HUES48 (cell line): ENCODE data around the gene GRK6.

ENCODE experiments used
- H3K27ac ChIP-seq: one replicate; pipeline ENCODE4 v1.7.0; 2013; ENCODE audit warnings: low read depth, low read length, inconsistent platforms
- H3K27me3 ChIP-seq: 2 replicates; pipeline ENCODE4 v1.6.1; 2013; ENCODE audit warnings: mild to moderate bottlenecking, low read length; ENCODE audit not compliant: control insufficient read depth, insufficient read depth
- H3K36me3 ChIP-seq: 2 replicates; pipeline ENCODE4 v1.6.1; 2013; ENCODE audit warnings: low read length; ENCODE audit not compliant: control insufficient read depth, insufficient read depth
- H3K4me1 ChIP-seq: 2 replicates; pipeline ENCODE4 v1.6.1; 2013; ENCODE audit warnings: mild to moderate bottlenecking, low read length; ENCODE audit not compliant: control insufficient read depth, insufficient read depth
- H3K4me3 ChIP-seq: 2 replicates; pipeline ENCODE4 v1.5.1; 2013; ENCODE audit warnings: mild to moderate bottlenecking, low read depth, low read length
- H3K9ac ChIP-seq: 2 replicates; pipeline ENCODE4 v1.6.1; 2013; ENCODE audit warnings: mild to moderate bottlenecking, low read depth, low read length, moderate library complexity
- H3K9me3 ChIP-seq: 2 replicates; pipeline ENCODE4 v1.6.1; 2013; ENCODE audit warnings: low read length; ENCODE audit not compliant: control insufficient read depth, insufficient read depth

GRK6 gene

DNA sequence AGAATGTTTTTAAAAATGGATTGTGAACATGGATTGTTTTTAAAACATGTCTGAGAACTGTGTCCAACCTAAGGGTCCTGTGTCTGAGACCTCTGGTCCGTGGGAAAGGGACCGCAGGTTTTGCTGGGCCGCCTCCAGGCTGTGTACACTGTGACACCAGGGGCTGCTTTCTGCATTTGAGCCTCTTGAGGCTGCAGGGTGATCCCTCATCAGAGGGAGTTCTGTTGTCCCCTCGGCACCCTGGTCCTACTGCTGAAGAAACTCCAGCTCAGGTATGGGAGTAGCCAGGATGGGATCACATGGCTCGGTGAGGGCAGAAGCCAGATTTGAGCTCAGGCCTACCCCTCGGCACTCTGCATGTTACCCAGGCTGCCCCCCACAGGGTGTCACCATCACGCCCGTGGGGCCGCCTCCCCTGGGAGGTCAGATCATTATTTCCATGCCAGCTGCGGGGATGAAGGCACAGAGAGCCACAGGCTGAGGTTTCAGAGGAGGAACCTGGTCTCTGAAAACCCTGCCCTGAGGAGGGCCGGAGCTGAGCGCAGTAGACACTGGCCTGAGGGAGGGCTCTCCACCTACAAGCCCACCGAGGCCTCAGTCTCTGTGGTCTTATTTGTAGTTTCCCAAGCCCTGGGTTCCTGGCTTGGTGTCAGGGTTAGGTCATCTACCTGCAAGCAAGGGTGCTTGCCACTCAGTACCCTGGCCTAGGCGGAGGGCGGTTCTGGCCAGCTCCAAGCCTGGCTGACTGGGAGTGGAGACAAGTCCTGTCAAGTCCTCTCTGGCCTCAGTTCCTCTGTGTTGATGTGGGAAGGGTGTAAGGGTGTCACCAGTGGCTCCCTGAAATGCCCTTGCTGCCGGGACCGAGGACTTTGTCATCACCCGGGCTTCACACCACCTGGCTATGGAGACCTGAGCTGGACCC is 22.9 kb downstream of the GRK6 start:
- Histone ChIP-seq H3K36me3 (no peaks in the 10 kb centered on the region), H3K9ac (no peak overlapping the region), H3K4me3 (no peak overlapping the region), H3K27me3 (peaks cover 31% of the 10 kb centered on the region), H3K4me1 (peaks cover 32% of the 10 kb centered on the region), H3K9me3 (no peaks in the 10 kb centered on the region), H3K27ac (no peak overlapping the region)

DNA sequence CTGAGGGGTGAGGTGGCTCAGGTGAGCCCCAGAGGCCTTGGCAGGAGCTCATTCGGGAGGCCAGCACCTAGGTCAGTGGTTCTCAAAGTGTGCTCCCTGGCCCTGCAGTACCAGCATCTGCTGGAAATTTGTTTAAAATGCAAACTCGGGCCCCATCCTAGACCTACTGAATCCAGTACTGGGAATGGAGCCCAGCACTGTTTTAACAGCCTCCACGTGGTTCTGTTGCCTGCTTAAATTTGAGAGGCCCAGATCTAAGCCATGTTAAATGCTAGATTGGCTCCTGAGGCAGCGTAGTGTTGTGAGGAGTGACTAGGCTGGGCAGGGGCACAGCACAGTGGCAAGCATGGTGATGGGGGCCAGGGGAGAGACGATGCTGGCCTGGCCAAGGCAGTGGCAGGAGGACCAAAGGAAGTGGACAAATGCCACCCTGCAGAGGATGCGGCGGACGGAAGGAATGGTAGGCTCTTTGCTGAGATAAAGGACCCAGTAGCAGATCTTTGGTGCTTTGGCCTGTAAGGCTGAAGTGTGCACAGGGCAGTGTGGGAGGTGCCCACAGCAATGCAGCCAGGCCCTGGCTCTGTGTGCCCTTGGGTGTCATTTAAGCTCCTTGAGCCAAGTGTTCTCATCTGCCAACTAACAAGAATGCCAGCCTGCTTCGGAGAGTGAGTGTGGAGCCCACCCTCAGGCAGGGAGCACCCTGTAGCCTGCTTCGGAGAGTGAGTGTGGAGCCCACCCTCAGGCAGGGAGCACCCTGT is 24.4 kb downstream of the GRK6 start:
- no peaks in the 10 kb centered on the region for H3K36me3 ChIP-seq
- H3K4me3 ChIP-seq: no peak overlapping the region
- peaks cover 21% of the 10 kb centered on the region for H3K27me3 ChIP-seq
- H3K9ac ChIP-seq: no peak overlapping the region
- no peaks in the 10 kb centered on the region for H3K9me3 ChIP-seq
- peaks cover 29% of the 10 kb centered on the region for H3K4me1 ChIP-seq
- no peak overlapping the region for H3K27ac ChIP-seq

DNA sequence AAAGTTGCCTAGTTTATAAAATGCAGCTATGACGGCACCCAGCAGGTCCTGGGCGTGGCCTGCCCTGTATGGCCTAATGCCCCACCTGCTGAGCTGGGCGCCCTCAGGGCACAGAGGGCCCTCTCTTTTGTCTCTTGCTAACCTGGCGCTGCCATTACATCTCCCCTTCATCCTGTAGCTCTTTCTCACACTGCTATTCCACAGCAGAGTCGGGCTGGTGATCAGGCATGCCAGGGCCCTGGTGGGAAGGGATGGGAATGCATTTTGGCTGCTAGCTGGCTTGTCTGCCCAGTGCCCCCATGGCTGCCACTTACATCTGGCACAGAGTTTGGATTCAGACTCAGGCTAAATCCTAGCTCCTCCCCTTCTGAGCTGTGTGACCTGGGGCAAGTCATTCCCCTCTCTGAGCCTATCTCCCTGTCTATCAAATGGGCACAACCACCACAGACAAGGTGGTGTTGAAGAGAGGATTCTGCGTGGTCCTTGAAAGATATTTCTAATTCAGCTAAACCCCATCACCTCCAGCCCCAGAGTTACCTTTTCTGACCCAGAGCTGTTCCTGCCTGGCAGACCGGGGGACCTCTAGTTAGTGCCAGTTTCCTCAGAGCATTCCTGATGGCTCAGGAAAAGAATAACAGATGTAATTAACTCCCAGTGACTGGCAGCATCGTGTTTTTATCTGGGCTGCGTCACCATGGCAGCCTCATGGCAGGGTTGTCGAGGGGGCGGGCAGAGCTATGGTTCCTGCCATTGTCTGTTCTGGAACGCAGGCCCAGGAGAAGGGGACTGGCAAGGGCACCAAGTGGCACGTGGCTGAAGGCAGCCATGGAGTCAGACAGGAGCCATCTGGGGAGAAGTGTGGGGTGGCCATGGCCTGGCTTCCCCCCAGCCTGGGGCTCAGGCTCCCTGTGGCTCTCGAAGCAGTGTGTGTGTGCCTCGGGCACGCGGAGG is 26.5 kb downstream of the GRK6 start:
- Histone ChIP-seq H3K4me1 (peaks cover 28% of the 10 kb centered on the region), H3K4me3 (no peak overlapping the region), H3K9ac (no peak overlapping the region), H3K36me3 (peaks cover 10% of the 10 kb centered on the region), H3K27me3 (peaks cover 17% of the 10 kb centered on the region), H3K27ac (no peak overlapping the region), H3K9me3 (no peaks in the 10 kb centered on the region)

DNA sequence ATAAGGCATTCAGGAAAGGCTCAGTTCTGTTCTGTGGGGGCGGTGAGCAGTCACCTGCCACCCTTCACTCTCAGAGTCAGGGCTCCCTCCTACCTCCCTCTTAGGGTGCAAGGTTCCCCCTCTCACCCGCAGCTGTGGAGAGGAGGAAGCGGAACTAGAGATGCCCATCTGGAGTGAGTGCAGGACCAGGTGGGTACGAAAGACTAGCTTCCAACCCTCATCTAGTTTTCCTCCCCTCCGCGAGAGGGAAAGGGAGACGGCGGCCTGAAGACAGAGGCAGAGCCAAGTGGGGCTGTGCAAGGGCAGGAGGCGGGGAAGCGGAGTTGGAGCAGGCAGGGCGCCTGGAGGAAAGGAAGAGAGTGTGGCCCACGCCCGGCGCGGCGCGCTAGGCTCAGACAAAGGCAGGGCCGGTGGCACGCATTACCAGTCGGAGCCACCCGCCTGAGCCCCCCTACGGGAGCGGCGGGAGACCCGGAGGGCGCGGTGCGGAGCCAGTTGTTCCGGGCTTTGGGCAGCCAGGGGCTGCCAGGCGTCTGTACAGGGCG is 27.4 kb downstream of the GRK6 start:
- peaks cover 21% of the 10 kb centered on the region for H3K4me1 ChIP-seq
- peaks cover 17% of the 10 kb centered on the region for H3K27me3 ChIP-seq
- H3K36me3 ChIP-seq: peaks cover 20% of the 10 kb centered on the region
- no peaks in the 10 kb centered on the region for H3K9me3 ChIP-seq
- H3K4me3 ChIP-seq: peak overlapping the region; percentile 74
- peak overlapping the region; percentile 54 for H3K9ac ChIP-seq
- H3K27ac ChIP-seq: peak overlapping the region; percentile 92

- Histone ChIP-seq H3K27ac (peak overlapping the region; percentile 92), H3K9me3 (no peaks in the 10 kb centered on the region), H3K27me3 (peaks cover 17% of the 10 kb centered on the region), H3K4me3 (peak overlapping the region; percentile 74), H3K9ac (peak overlapping the region; percentile 76), H3K4me1 (peaks cover 21% of the 10 kb centered on the region), H3K36me3 (peaks cover 26% of the 10 kb centered on the region)
Observed at GRCh38 chr5:177454397-177455035, 28.0 kb downstream of the GRK6 start.

DNA sequence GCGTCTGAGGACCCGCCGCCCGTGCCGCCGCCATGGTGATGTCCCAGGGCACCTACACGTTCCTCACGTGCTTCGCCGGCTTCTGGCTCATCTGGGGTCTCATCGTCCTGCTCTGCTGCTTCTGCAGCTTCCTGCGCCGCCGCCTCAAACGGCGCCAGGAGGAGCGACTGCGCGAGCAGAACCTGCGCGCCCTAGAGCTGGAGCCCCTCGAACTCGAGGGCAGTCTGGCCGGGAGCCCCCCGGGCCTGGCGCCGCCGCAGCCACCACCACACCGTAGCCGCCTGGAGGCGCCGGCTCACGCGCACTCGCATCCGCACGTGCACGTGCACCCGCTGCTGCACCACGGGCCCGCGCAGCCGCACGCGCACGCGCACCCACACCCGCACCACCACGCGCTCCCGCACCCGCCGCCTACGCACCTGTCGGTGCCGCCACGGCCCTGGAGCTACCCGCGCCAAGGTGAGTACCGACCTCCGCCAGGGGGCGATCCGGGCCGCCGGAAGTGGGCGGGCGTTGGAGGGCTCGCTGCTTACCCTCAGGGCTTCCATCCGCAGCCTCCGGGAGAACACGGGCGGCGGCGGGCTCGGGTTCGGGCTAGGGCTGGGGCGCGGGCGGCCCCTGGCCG is 28.7 kb downstream of the GRK6 start:
- H3K27me3 ChIP-seq: peaks cover 17% of the 10 kb centered on the region
- H3K36me3 ChIP-seq: peaks cover 32% of the 10 kb centered on the region
- peak overlapping the region; percentile 74 for H3K4me3 ChIP-seq
- H3K4me1 ChIP-seq: peaks cover 21% of the 10 kb centered on the region
- H3K9me3 ChIP-seq: no peaks in the 10 kb centered on the region
- peak overlapping the region; percentile 92 for H3K27ac ChIP-seq
- peak overlapping the region; percentile 76 for H3K9ac ChIP-seq

GRCh38 chr5:177455661-177456590 is 29.4 kb downstream of the GRK6 start:
- peak overlapping the region; percentile 70 for H3K9ac ChIP-seq
- peak overlapping the region; percentile 74 for H3K4me3 ChIP-seq
- H3K9me3 ChIP-seq: no peaks in the 10 kb centered on the region

DNA sequence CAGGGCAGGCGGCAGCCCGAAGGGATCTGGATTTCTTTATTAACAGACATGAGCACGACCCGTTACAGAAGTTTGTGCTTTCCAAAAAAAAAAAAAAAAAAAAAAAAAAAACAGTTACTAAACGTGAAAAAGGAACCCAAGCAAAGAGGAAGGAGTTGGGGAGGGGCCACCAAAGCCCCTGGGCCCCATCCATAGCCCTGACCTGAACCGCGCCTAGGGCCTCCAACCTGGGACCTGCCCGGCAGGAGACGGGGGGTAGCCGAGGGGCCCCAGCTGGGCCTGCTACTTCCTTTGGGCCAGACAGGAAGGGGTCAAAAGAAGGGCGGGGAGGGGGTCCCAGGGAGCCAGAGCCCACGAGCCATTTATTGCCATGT is 30.1 kb downstream of the GRK6 start:
- H3K9ac ChIP-seq: no peak overlapping the region
- H3K27me3 ChIP-seq: peaks cover 12% of the 10 kb centered on the region
- H3K4me1 ChIP-seq: peaks cover 21% of the 10 kb centered on the region
- peaks cover 44% of the 10 kb centered on the region for H3K36me3 ChIP-seq
- H3K9me3 ChIP-seq: no peaks in the 10 kb centered on the region
- H3K27ac ChIP-seq: peak overlapping the region; percentile 60
- H3K4me3 ChIP-seq: no peak overlapping the region

More at GRCh38 chr5:177455661-177456590, 29.4 kb downstream of the GRK6 start:
- peaks cover 14% of the 10 kb centered on the region for H3K27me3 ChIP-seq
- H3K36me3 ChIP-seq: peaks cover 40% of the 10 kb centered on the region
- H3K27ac ChIP-seq: peak overlapping the region; percentile 92
- peaks cover 21% of the 10 kb centered on the region for H3K4me1 ChIP-seq
